RPMI7951 (cell line): ENCODE measurements around the gene CCDC117. TPM values are rescaled to one million over a fixed set of nuclear protein-coding genes. Genes with fewer than 3 reads are reported as not detected.

ENCODE experiments used
- DNase-seq: peaks from one replicate; pipeline ENCODE4 v3.0.0-alpha.2; 2012; ENCODE audit warnings: low read depth
- total RNA-seq: library from RNA; depleted of rRNA; stranded (reverse); fragments of >200 nt; shearing (Covaris generic); gene quantifications from 2 replicates; pipeline ENCODE4 v1.2.3, GENCODE V29; 2014

CCDC117 gene
- total RNA-seq, 1 experiment from 2014 or later: 19.2 TPM

DNA sequence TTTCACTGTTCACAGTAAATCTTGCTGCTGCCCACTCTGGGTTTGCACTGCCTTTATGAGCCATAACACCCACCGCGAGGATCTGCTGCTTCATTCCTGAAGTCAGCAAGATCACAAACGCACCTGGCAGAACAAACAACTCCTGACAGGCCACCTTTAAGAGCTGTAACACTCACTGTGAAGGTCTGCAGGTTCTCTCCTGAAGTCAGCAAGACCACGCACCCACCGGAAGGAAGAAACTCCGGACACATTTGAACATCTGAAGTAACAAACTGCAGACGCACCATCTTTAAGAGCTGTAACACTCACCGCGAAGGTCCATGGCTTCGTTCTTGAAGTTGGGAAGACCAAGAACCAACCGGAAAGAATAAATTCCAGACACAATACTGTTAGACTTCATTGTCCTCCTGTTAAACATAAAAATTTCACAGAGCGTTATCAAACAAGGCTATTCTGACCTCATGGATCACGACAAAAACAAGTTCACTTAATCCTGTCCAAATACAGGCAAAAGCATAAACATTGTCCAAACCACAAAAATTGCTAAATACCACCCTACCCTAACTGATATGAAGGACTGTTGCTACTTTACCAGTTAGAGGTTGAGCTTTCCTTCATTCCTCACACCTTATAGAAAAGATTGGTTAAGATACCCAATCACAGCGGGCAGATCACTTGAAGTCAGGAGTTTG is 3.0 kb upstream of the CCDC117 start:
- no peak for DNase-seq

- peak; percentile 26 for DNase-seq
These were observed 1.2 kb upstream of the CCDC117 start for GRCh38 chr22:28771195-28771791.

DNA sequence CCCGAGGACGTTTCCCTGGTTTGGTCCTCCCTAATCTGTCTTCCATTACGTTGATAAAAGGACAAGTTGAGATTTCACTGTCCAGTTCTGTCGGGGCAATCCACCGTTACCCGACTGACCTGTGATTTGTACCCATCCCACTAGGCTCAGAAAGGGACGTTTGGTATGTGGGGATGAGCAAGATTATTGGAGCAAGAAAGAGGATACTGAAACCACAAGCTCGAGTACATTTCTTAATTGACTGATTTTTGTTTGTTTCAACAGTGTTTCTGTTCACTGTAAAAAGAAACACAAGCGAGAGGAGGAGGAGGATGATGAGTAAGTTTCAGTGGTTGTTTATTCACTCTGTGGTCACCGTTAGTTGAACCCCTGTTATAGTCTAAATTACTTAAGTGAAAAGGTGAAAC is 969 bp downstream of the CCDC117 start:
- DNase-seq: no peak

GRCh38 chr22:28774378-28774777 is 1.9 kb downstream of the CCDC117 start:
- no peak for DNase-seq

GRCh38 chr22:28779833-28780232 is 7.3 kb downstream of the CCDC117 start:
- no peak for DNase-seq

DNA sequence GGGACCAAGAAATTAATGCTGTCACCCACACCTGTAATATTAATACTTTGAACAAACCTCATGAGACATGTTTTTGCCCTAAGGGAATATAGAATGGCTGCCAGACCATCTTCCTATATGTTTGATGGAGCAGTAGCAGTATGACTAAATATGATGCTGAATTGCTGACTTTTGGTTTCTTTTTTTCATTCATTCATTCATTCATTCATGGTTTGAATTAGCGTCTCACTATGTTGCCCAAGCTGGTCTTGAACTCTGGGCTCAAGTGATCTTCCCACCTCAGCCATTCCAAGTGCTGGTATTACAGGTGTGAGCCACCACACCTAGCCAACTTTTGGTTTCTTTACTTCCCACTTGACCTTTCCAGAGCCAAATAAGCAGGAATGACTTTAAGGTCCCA is 7.8 kb downstream of the CCDC117 start:
- no peak for DNase-seq

DNA sequence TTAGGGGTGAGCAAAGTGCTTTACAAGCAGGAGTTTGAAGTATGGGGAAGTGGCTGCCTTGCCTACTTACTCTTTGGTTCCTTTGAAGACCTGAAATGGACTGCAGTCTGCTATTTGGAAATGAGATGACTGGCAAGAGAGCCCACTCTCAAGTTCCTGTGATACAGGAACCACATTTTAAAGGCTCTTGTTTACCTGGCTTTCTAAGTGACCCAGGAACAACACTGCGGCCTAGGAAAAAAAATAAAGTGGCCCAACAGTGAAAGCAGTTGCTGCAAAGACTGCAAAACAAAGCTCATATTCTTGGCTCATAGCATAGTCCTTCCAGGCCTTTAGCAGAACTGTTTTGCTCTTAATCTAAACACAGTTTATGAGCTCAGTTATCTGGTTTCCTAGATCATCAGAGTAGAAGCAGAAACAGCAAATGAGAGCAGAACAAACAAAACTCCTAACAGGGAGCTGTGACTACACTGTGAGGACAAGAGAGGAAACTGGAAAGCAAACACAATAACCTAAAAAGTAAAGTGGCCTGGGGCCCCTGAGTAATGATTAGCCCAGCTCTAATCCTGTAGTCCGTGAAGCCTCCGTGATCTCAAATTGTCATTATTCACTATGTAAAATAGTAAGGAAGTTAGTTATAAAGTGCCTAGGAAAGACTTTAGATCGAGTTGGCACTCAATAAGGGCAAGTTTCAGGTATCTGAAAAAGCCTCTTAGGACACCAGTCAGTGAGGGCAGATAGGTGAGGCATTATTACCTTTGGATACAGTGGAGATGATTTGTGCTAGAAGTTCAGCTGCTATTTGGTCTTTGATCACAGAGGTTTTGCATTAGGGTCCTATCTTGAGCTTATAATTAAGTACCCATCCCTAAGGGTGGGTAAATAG is 11.5 kb downstream of the CCDC117 start:
- DNase-seq: no peak

DNA sequence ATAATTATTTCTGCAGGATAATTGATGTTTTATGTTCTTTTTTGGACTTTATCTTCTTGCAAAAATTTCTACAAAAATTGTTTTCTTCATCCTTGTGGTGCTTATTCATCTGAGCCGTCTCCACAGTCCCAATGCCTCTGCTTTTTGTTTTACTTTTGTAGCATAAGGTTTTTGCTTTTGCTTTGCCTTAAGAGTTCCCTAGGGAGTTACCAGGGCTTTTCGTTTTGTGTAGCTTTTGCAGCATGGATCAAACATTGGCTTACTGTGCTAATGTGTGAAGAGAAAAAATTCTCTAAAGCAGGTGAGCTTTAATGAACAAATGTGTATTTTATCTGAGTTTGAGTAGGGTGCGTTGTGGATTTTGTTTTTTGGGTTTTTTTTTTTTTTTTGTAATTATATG is 16.1 kb downstream of the CCDC117 start:
- DNase-seq: no peak

DNA sequence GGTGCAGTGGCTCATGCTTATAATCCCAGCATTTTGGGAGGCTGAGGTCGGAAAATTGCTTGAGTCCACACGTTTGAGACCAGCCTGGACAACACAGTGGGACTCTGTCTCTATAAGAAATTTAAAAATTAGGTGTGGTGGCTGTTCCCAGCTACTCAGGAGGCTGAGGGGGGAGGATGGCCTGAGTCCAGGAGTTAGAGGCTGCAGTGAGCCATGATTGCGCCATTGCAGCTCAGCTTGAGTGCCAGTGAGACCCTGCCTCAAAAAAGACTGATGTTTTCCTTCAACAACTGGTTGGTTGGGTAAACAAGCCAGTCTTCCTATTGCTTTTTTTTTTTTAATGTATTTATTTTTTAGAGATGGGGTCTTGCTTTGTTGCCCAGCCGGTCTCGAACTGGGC is 18.6 kb downstream of the CCDC117 start:
- DNase-seq: no peak

GRCh38 chr22:28791841-28792490 is 19.5 kb downstream of the CCDC117 start:
- no peak for DNase-seq

GRCh38 chr22:28792491-28793383 is 20.2 kb downstream of the CCDC117 start:
- DNase-seq: no peak

DNA sequence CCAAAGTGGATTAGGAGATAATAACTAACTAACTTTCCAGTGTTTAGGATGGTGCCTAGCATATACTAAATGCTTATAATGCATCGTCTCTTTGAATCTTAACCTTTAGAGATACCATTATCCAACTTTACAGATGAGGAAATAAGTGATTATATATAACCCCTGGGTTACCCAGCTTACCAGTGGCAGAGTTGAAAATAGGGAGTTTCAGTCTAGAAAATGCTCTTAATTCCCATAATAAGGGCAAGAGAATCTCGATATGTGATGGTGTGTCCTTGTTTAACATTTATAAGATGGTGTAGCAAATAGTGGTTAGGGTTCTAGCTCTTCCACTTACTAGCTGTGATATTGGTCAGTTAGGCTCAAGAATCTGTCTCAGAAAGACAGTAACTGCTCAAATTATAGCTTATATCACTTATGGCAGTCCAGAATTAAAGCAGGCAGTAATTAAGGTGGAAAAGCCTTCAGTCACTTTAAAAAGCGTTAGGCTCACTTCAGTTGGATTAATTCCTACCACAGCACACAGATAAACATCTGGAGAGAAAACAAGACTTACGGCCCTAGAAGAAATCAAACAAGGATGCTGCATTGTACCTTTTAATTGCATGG is 21.6 kb downstream of the CCDC117 start:
- DNase-seq: no peak

DNA sequence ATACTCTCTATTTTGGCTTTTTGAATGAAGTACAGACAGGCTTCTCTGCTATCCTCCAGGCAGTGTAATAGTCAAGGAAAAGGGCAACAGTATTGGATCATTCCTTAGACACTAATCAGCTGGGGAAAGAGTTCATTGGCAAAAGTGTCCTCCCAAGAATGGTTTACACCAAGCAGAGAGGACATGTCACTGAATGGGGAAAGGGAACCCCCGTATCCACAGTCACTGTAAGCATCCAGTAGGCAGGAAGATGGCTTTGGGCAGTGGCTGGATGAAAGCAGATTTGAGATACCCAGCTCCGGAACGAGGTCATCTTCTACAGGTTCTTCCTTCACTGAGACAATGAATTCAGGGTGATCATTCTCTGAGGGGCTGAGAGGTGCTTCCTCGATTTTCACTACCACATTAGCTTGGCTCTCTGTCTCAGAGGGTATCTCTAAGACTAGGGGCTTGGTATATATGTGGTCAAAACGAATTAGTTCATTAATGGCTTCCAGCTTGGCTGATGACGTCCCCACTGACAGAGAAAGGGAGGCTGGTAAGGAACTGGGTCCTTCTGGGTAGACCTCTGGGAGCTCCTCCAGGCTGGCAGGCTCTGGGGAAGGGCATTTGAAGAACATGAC is 22.7 kb downstream of the CCDC117 start:
- no peak for DNase-seq

DNA sequence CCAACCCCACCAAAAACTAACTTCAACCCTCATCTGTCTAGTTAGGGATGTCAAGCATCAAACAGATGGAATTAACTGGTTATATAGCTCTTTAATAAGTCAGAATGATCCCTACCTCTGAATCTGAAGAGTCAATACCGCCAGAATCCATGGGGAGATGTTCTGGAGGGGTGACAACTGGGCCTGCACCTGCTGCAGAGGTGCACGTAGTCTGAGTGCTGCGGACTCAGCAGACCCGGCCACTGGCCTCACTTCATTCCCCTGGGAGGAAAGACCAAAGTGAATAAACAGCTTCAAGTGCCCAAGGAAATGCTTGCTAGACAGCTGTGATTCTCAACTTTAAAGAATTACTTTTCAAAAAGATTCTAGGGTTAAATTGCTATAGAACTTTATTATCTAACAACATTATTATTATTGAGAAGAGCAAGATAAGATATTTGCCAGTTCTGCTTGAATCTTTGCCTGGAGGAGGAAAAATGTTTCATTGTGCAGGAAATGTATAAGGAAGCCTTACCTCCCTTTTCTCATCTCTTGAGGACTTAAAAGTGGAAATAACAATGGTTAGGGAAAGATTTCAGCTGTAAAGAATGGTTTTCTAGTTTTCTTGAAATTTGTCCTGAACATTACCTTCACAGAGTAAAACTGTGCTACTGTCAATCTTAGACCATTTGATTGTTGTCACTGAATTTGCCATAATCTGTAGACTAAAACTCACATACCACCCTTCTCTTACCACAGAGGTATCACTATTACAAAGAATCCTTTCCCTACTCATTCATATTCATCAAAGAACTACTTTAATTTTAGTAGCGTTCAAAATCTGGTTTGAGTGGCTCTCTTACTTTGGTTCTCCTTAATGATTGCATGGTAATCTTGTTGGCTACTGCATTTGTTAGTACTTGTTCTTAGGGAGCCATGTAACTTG is 23.7 kb downstream of the CCDC117 start:
- DNase-seq: no peak

- peak; percentile 78 for DNase-seq
These were observed 26.5 kb downstream of the CCDC117 start for GRCh38 chr22:28798810-28799605.

- DNase-seq: peak; percentile 58
These were observed 27.3 kb downstream of the CCDC117 start for GRCh38 chr22:28799606-28800307.

- peak; percentile 89 for DNase-seq
These were observed 28.0 kb downstream of the CCDC117 start, which contains the start of gene XBP1 for GRCh38 chr22:28800308-28801041. Gene XBP1 (minus strand): TSS chr22:28800569.
